ENCODE measurements around the gene IAH1. TPM values are rescaled to one million over a fixed set of nuclear protein-coding genes. Genes with fewer than 3 reads are reported as not detected.

The IAH1 gene
- total RNA-seq, 1 donor from 2014 or later: 51.9 TPM

GRCh38 chr2:9532421-9532820 lies 58.1 kb downstream of the IAH1 start:
- no peaks in the 10 kb centered on the region for H3K27me3 ChIP-seq (ENCODE audit: control insufficient read depth, insufficient read depth, low read length)
- no peaks in the 10 kb centered on the region for H3K36me3 ChIP-seq (ENCODE audit: control insufficient read depth, insufficient read depth, low read length)
- TF ChIP-seq, protein P1, sequence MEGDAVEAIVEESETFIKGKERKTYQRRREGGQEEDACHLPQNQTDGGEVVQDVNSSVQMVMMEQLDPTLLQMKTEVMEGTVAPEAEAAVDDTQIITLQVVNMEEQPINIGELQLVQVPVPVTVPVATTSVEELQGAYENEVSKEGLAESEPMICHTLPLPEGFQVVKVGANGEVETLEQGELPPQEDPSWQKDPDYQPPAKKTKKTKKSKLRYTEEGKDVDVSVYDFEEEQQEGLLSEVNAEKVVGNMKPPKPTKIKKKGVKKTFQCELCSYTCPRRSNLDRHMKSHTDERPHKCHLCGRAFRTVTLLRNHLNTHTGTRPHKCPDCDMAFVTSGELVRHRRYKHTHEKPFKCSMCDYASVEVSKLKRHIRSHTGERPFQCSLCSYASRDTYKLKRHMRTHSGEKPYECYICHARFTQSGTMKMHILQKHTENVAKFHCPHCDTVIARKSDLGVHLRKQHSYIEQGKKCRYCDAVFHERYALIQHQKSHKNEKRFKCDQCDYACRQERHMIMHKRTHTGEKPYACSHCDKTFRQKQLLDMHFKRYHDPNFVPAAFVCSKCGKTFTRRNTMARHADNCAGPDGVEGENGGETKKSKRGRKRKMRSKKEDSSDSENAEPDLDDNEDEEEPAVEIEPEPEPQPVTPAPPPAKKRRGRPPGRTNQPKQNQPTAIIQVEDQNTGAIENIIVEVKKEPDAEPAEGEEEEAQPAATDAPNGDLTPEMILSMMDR (IDR thresholded peaks at IDR 0.05; ENCODE audit: insufficient read depth, low read length, poor library complexity, severe bottlenecking): no peak
- DNase-seq (ENCODE audit: low read depth): no peak
- H3K4me3 ChIP-seq (ENCODE audit: low read depth, low read length): no peak overlapping the region

DNA sequence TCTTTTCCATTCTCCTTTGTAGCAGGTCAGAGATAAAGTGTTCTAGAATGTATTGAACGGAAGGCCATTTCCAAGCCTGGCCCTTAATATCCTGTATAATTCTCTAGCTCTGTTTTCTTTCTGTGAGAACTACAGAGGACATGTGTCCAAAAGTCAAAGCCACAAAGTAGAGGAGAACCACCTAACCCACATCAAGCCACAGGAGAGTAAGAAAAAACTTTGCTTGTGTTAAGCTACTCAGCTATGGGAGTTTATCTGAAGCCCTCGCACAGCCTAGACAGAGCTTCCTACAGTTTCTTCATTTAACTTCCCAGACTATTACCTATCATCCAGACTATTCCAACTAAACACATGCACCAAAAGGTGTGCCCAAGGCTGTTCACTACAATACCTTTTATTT lies 59.3 kb downstream of the IAH1 start:
- TF ChIP-seq, protein P1 (IDR thresholded peaks at IDR 0.05; ENCODE audit: insufficient read depth, low read length, poor library complexity, severe bottlenecking): no peak
- no peaks in the 10 kb centered on the region for H3K36me3 ChIP-seq (ENCODE audit: control insufficient read depth, insufficient read depth, low read length)
- DNase-seq (ENCODE audit: low read depth): no peak
- no peaks in the 10 kb centered on the region for H3K27me3 ChIP-seq (ENCODE audit: control insufficient read depth, insufficient read depth, low read length)
- no peak overlapping the region for H3K4me3 ChIP-seq (ENCODE audit: low read depth, low read length)

DNA sequence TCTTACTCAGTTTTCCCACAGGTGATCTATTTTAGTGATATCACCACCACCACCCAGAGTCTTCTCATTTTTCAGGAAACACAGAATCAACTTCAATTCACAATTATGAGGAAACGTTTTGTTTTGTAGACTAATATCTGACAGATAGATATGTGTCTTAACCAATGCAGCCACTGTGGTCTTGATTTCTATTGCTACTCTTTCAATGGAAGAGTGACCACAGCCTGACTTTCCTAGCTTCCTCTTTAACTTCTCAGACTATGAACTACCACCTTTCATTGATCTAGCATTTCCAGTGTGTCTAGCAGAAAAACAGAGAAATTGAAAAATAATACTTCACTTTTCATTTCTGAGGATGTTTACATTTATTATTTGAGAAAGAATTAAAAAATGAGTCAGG lies 60.8 kb downstream of the IAH1 start:
- DNase-seq (ENCODE audit: low read depth): no peak
- Histone ChIP-seq H3K27me3 (ENCODE audit: control insufficient read depth, insufficient read depth, low read length) (no peaks in the 10 kb centered on the region), H3K4me3 (ENCODE audit: low read depth, low read length) (no peak overlapping the region), H3K36me3 (ENCODE audit: control insufficient read depth, insufficient read depth, low read length) (no peaks in the 10 kb centered on the region)
- TF ChIP-seq, protein P1 (IDR thresholded peaks at IDR 0.05; ENCODE audit: insufficient read depth, low read length, poor library complexity, severe bottlenecking): no peak

DNA sequence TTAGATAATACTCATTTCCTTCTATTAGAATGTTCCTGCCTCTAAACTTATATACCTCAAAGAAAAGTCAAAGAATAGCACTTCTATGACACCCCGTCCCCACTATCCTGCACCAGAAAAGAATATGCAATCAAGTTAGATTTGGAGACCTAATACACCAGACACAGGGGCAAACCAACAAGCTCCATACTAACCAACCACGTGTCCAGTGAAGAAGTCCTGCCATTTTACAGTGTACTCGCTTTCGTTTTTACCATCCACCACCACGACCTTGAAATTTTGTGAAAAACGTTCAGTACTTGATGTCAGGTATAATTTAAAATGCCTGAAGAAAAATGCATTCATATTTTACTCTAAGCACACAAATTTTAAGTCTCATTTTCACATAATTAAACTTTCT lies 62.2 kb downstream of the IAH1 start:
- no peak for DNase-seq (ENCODE audit: low read depth)
- Histone ChIP-seq H3K27me3 (ENCODE audit: control insufficient read depth, insufficient read depth, low read length) (no peaks in the 10 kb centered on the region), H3K4me3 (ENCODE audit: low read depth, low read length) (no peak overlapping the region), H3K36me3 (ENCODE audit: control insufficient read depth, insufficient read depth, low read length) (no peaks in the 10 kb centered on the region)
- TF ChIP-seq, protein P1 (IDR thresholded peaks at IDR 0.05; ENCODE audit: insufficient read depth, low read length, poor library complexity, severe bottlenecking): no peak

DNA sequence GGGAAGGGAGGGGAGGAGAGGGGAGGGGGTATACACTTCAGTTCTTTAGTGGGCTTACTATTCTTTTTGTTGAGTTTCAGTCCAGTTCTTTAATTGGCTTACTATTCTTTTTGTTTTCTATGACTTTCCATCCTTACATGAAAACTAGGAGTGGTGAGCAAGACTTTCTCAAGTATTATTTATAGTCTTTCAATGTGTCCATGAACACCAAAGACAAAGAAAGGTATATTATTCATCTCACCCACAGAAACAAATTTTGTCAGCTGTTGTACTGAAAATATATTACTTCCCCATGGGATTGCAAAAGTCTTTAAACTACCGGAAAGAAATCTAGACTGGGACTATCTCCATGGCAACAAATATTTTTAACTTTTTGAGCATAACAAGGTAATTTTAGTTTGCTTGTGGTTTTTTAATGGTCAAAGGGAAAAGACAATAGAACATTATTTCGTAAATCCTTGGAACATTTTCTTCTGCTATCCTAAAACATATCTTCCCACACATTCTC lies 63.7 kb downstream of the IAH1 start:
- H3K4me3 ChIP-seq (ENCODE audit: low read depth, low read length): no peak overlapping the region
- TF ChIP-seq, protein P1 (IDR thresholded peaks at IDR 0.05; ENCODE audit: insufficient read depth, low read length, poor library complexity, severe bottlenecking): no peak
- no peak for DNase-seq (ENCODE audit: low read depth)
- no peaks in the 10 kb centered on the region for H3K27me3 ChIP-seq (ENCODE audit: control insufficient read depth, insufficient read depth, low read length)
- no peaks in the 10 kb centered on the region for H3K36me3 ChIP-seq (ENCODE audit: control insufficient read depth, insufficient read depth, low read length)

Other genes starting within 250 kb of the IAH1 start
- 41.4 and 45.3 TPM in 2 replicates for gene ITGB1BP1, start 51.0 kb upstream of the IAH1 start, total RNA-seq
- gene CPSF3, start 50.9 kb upstream of the IAH1 start, total RNA-seq: 39.0 and 43.1 TPM in 2 replicates
- gene ADAM17, start 81.3 kb downstream of the IAH1 start, total RNA-seq: 47.9 and 61.3 TPM in 2 replicates
- 246 and 284 TPM in 2 replicates for gene YWHAQ, start 156.4 kb downstream of the IAH1 start, total RNA-seq